HG02588 (cell line): ENCODE measurements around the gene CLEC4M.
"Not testable (repeated sequence)": the region's sequence is repeated elsewhere in the genome, so short reads cannot be mapped to it uniquely, and the experiment has no call there.

Experiments
- ATAC-seq: cut with Tn5 transposase; IDR thresholded peaks from one replicate; pipeline ENCODE4 v1.9.1; 2021; ENCODE audit warnings: mild to moderate bottlenecking, moderate library complexity; ENCODE audit not compliant: unreplicated experiment

CLEC4M gene

GRCh38 chr19:7806234-7806633 lies 43.2 kb downstream of the CLEC4M start:
- ATAC-seq, result no peak

- ATAC-seq, result no peak
Observed at GRCh38 chr19:7806876-7807275, 43.8 kb downstream of the CLEC4M start.

GRCh38 chr19:7808108-7808507 lies 45.1 kb downstream of the CLEC4M start:
- no peak for ATAC-seq

DNA sequence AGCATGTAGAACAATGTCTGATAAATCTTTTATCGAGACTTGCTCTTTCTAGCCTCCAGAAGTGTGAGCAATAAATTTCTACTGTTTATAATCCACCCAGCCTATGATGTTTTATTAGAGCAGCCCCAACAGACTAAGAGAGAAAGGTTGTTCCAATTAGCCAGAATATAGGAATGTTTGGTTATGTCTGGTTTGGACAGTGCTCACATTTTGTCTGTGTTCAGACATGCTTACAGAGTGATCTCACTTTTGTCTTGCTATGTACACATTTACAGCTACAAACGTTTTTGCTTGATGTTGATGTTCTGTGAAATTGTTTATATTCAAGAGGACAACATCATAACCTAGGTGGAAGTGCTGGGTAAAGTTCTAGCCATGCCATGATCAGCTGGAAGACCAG lies 48.9 kb downstream of the CLEC4M start:
- ATAC-seq, result no peak

DNA sequence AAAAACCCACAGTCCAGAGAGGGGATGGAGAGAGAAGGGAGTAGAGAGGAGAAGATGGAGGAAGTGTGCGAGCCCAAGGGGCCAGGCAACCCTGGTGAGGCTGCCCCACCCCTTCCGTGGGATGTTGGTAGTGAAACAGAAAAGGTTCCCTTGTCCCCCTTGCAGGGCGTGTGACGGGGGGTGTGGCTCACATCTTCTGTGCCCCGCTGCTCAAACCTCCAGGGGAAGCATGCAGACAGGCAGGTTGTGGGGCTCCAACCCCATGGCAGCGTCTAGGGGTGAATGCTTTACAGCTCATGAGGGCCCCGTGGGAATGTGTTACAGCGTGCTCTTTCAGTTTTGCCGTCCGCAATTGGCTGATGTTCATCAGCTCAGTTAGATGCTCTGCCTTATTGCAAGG lies 52.3 kb downstream of the CLEC4M start:
- ATAC-seq, result no peak

- not testable (repeated sequence) for ATAC-seq
Observed at GRCh38 chr19:7816040-7816439, 53.0 kb downstream of the CLEC4M start.

GRCh38 chr19:7817801-7818200 lies 54.8 kb downstream of the CLEC4M start:
- ATAC-seq, result no peak

DNA sequence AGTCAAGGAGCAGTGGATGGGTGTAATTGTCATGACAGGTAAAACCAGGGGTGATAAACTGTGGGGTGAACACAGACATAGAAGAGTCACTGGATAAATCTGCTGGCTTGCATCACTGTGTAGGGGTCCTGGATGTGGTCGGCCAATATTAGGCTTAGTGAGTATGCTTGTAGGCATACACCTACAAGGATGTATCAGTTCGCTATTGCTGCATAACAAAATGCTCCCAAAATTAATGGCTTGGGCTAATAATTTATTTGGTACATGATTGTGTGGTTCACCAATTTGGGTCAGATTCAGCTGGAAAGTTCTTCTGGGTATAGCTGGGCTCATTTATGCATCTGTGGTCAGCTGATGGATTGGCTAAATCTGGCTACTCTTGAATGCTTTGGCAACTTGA lies 55.8 kb downstream of the CLEC4M start:
- no peak for ATAC-seq
